HEK293 (cell line): Measurements from ENCODE around the gene PRDM5.

Experiments
- CTCF ChIA-PET: fragments of 350-600 bp; formaldehyde crosslinking; extraction: SDS; loops from one replicate; lab custom pipeline; 2021; ENCODE audit warnings: antibody characterized with exemption; lab: Yijun Ruan, JAX
- POLR2A ChIA-PET: fragments of 300-600 bp; formaldehyde crosslinking; extraction: SDS; loops from one replicate; lab custom pipeline; 2020; ENCODE audit warnings: antibody characterized with exemption, inconsistent platforms; lab: Yijun Ruan, JAX
- H3K27ac ChIP-seq: fragments of 200-500 bp; sonication (Bioruptor generic); 2 replicates; pipeline ENCODE4 v1.5.1; 2014; ENCODE audit warnings: low read depth, low read length, control low read depth, inconsistent platforms; ENCODE audit errors: extremely low read depth
- H3K36me3 ChIP-seq, 2 experiments: fragments of 200-500 bp in 1 of 2; sonication (Bioruptor generic) in 1 of 2; 1 replicate in 1 of 2; 2 replicates in 1 of 2; pipeline ENCODE4 v1.5.1; 2014 to 2017; ENCODE audit warnings: inconsistent platforms in 2 of 2, low read length in 2 of 2; ENCODE audit not compliant: control insufficient read depth in 2 of 2, insufficient read depth in 1 of 2
- H3K4me1 ChIP-seq: fragments of 200-500 bp; sonication (Bioruptor generic); 2 replicates; pipeline ENCODE4 v1.5.1; 2014; ENCODE audit warnings: mild to moderate bottlenecking, low read length, inconsistent platforms; ENCODE audit not compliant: control insufficient read depth, insufficient read depth
- H3K4me3 ChIP-seq: 2 replicates; pipeline ENCODE4 v1.5.1; 2011; ENCODE audit warnings: low read depth, mild to moderate bottlenecking, control low read depth, low read length, moderate library complexity
- H3K9me3 ChIP-seq: fragments of 200-500 bp; sonication (Bioruptor generic); 2 replicates; pipeline ENCODE4 v1.5.1; 2014; ENCODE audit warnings: low read depth, low read length, inconsistent platforms; ENCODE audit not compliant: control insufficient read depth, insufficient read depth
- KLF17 ChIP-seq: fragments of 450-650 bp; formaldehyde crosslinking; IDR thresholded peaks from 2 replicates; pipeline ENCODE4 v1.5.1; 2016; ENCODE audit warnings: missing biosample characterization, missing genetic modification characterization
- KLF7 ChIP-seq: fragments of 450-650 bp; formaldehyde crosslinking; IDR thresholded peaks from 2 replicates; pipeline ENCODE4 v1.5.1; 2016; ENCODE audit warnings: missing biosample characterization, missing genetic modification characterization, borderline replicate concordance
- TCF7L2 ChIP-seq: IDR thresholded peaks from 2 replicates; pipeline ENCODE4 v1.6.1; 2011; ENCODE audit warnings: low read depth, mild to moderate bottlenecking, inconsistent platforms, low read length, moderate library complexity, borderline replicate concordance
- ZBTB11 ChIP-seq: fragments of 450-650 bp; formaldehyde crosslinking; conservative IDR thresholded peaks from 2 replicates; pipeline ENCODE4 v1.5.1; 2016; ENCODE audit warnings: low read depth, missing biosample characterization, missing genetic modification characterization
- ZBTB26 ChIP-seq: fragments of 450-650 bp; formaldehyde crosslinking; optimal IDR thresholded peaks from 2 replicates; pipeline ENCODE3; 2016; ENCODE audit warnings: missing biosample characterization, mild to moderate bottlenecking, missing genetic modification characterization
- ZBTB7A ChIP-seq: fragments of 450-650 bp; formaldehyde crosslinking; IDR thresholded peaks from 2 replicates; pipeline ENCODE4 v1.5.1; 2016; ENCODE audit warnings: low read depth, missing biosample characterization, missing genetic modification characterization
- ZBTB8A ChIP-seq: fragments of 450-650 bp; formaldehyde crosslinking; IDR thresholded peaks from 2 replicates; pipeline ENCODE4 v1.5.1; 2016; ENCODE audit warnings: missing biosample characterization, missing genetic modification characterization
- ZNF138 ChIP-seq: fragments of 450-650 bp; formaldehyde crosslinking; IDR thresholded peaks from 2 replicates; pipeline ENCODE4 v1.5.1; 2016; ENCODE audit warnings: missing biosample characterization, missing genetic modification characterization, borderline replicate concordance
- ZNF18 ChIP-seq: fragments of 450-650 bp; formaldehyde crosslinking; IDR thresholded peaks from 2 replicates; pipeline ENCODE4 v1.5.1; 2016; ENCODE audit warnings: missing biosample characterization, missing genetic modification characterization
- ZNF274 ChIP-seq, 2 experiments: fragments of 200-500 bp in 1 of 2; fragments of 450-650 bp in 1 of 2; sonication (Bioruptor generic) in 1 of 2; formaldehyde crosslinking in 1 of 2; IDR thresholded peaks; 2 replicates each; pipeline versions ENCODE4 v1.5.1 to v1.6.1; 2014 to 2016; ENCODE audit warnings: borderline replicate concordance in 1 of 2, inconsistent platforms in 1 of 2, low read length in 1 of 2, missing biosample characterization in 1 of 2, missing genetic modification characterization in 1 of 2
- ZNF416 ChIP-seq: fragments of 450-650 bp; formaldehyde crosslinking; IDR thresholded peaks from 2 replicates; pipeline ENCODE4 v1.5.1; 2016; ENCODE audit warnings: missing biosample characterization, missing genetic modification characterization
- ZNF423 ChIP-seq: fragments of 450-650 bp; formaldehyde crosslinking; IDR thresholded peaks from 2 replicates; pipeline ENCODE4 v1.5.1; 2016; ENCODE audit warnings: missing biosample characterization, missing genetic modification characterization
- ZNF560 ChIP-seq: fragments of 450-650 bp; formaldehyde crosslinking; IDR thresholded peaks from 2 replicates; pipeline ENCODE4 v1.5.1; 2017; ENCODE audit warnings: missing biosample characterization, missing genetic modification characterization, borderline replicate concordance
- ZNF580 ChIP-seq: fragments of 450-650 bp; formaldehyde crosslinking; IDR thresholded peaks from 2 replicates; pipeline ENCODE4 v1.5.1; 2016; ENCODE audit warnings: missing biosample characterization, missing genetic modification characterization
- ZNF624 ChIP-seq: fragments of 450-650 bp; formaldehyde crosslinking; IDR thresholded peaks from 2 replicates; pipeline ENCODE4 v1.5.1; 2017; ENCODE audit warnings: missing biosample characterization, missing genetic modification characterization
- ZNF626 ChIP-seq: fragments of 450-650 bp; sonication (Bioruptor Pico); formaldehyde crosslinking; IDR thresholded peaks from 2 replicates; pipeline ENCODE4 v1.5.1; 2018; ENCODE audit warnings: missing biosample characterization, missing genetic modification characterization, inconsistent platforms
- ZNF76 ChIP-seq: fragments of 450-650 bp; formaldehyde crosslinking; IDR thresholded peaks from 2 replicates; pipeline ENCODE4; 2016; ENCODE audit warnings: low read depth, missing biosample characterization, missing genetic modification characterization, borderline replicate concordance
- ZNF776 ChIP-seq: fragments of 450-650 bp; formaldehyde crosslinking; IDR thresholded peaks from 2 replicates; pipeline ENCODE4 v1.5.0; 2017; ENCODE audit warnings: missing biosample characterization, missing genetic modification characterization, borderline replicate concordance
- ZNF792 ChIP-seq: fragments of 450-650 bp; formaldehyde crosslinking; IDR thresholded peaks from 2 replicates; pipeline ENCODE4 v1.5.1; 2016; ENCODE audit warnings: missing biosample characterization, missing genetic modification characterization
- ZSCAN16 ChIP-seq: fragments of 450-650 bp; formaldehyde crosslinking; IDR thresholded peaks from 2 replicates; pipeline ENCODE4 v1.5.1; 2016; ENCODE audit warnings: missing biosample characterization, missing genetic modification characterization
- TF ChIP-seq, protein P1 (sequence below): fragments of 450-650 bp; formaldehyde crosslinking; IDR thresholded peaks from 2 replicates; pipeline ENCODE4 v1.5.1; 2016; ENCODE audit warnings: missing biosample characterization, missing genetic modification characterization

PRDM5 gene

GRCh38 chr4:120839334-120839973, 83.1 kb downstream of the PRDM5 start:
- ChIA-PET POLR2A (no interaction called here), CTCF (no interaction called here)
- Histone ChIP-seq H3K4me3 (no peak overlapping the region), H3K4me1 (no peaks in the 10 kb centered on the region), H3K27ac (no peak overlapping the region), H3K36me3 (no peaks in the 10 kb centered on the region), H3K9me3 (no peaks in the 10 kb centered on the region)
- TF ChIP-seq ZBTB26 (tag by site-specific recombination), result no peak
- TF ChIP-seq ZSCAN16 (tag by site-specific recombination), result no peak
- TF ChIP-seq KLF7 (tag by site-specific recombination), result no peak
- TF ChIP-seq ZNF560 (tag by site-specific recombination), result no peak
- no peak for TF ChIP-seq TCF7L2
- no peak for TF ChIP-seq ZBTB8A (tag by site-specific recombination)
- TF ChIP-seq ZNF792 (tag by site-specific recombination), result no peak
- no peak for TF ChIP-seq ZNF776 (tag by site-specific recombination)
- no peak for TF ChIP-seq ZNF626 (tag by site-specific recombination)
- no peak for TF ChIP-seq ZNF580 (tag by site-specific recombination)
- no peak for TF ChIP-seq ZNF138 (tag by site-specific recombination)
- no peak for TF ChIP-seq ZNF423 (tag by site-specific recombination)
- TF ChIP-seq KLF17 (tag by site-specific recombination), result no peak
- TF ChIP-seq ZNF416, result no peak
- TF ChIP-seq ZNF76 (tag by site-specific recombination), result no peak

DNA sequence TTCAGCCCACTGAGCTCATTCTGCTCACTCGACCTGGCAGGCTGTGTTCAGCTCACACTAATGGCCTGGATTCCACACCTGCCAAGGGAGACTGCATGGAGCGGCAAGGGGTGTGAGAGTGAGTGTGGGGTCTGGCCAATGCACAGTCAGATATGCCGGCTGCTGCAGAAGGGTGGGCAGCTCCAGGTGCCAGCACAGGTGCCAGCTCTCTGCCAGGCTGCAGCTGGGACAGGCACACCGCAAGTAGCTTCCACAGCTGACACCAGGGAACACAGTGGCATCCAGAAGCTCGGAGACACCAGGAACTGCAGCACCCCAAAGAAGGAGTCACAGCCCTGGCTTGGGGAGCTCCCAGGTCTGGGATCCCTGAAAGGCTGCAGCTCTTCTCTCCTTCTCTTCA, 83.7 kb downstream of the PRDM5 start:
- Histone ChIP-seq H3K27ac (no peak overlapping the region), H3K4me1 (no peaks in the 10 kb centered on the region), H3K4me3 (no peak overlapping the region), H3K9me3 (no peaks in the 10 kb centered on the region), H3K36me3 (no peaks in the 10 kb centered on the region)
- ChIA-PET POLR2A (no interaction called here), CTCF (no interaction called here)
- no peak for TF ChIP-seq ZNF626 (tag by site-specific recombination)
- TF ChIP-seq ZBTB11 (tag by site-specific recombination), result no peak
- no peak for TF ChIP-seq ZNF624
- TF ChIP-seq ZBTB7A, result no peak
- no peak for TF ChIP-seq ZNF274 (IDR thresholded peaks at IDR 0.05; ENCODE audit: low read length)
- TF ChIP-seq ZNF274 (tag by site-specific recombination; IDR thresholded peaks at IDR 0.05; ENCODE audit: borderline replicate concordance), result no peak
- no peak for TF ChIP-seq ZNF18 (tag by site-specific recombination)
- TF ChIP-seq, protein P1, sequence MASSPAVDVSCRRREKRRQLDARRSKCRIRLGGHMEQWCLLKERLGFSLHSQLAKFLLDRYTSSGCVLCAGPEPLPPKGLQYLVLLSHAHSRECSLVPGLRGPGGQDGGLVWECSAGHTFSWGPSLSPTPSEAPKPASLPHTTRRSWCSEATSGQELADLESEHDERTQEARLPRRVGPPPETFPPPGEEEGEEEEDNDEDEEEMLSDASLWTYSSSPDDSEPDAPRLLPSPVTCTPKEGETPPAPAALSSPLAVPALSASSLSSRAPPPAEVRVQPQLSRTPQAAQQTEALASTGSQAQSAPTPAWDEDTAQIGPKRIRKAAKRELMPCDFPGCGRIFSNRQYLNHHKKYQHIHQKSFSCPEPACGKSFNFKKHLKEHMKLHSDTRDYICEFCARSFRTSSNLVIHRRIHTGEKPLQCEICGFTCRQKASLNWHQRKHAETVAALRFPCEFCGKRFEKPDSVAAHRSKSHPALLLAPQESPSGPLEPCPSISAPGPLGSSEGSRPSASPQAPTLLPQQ (tag by site-specific recombination), result no peak
